WTC11 (cell line): ENCODE data around the gene TNFSF4. TPM values are rescaled to one million over a fixed set of nuclear protein-coding genes. Genes with fewer than 3 reads are reported as not detected.

Experiments used
- ATAC-seq: fragments of 200-7000 bp; cut with Tn5 transposase; 2 replicates; pipeline ENCODE4 v1.10.0; 2021; ENCODE audit warnings: mild to moderate bottlenecking, moderate library complexity
- CTCF ChIA-PET: fragments of 300-600 bp; sonication (Branson Sonifier 250); formaldehyde crosslinking; loops from one replicate; lab custom pipeline; 2021; ENCODE audit warnings: antibody characterized with exemption; lab: Charles Lee
- POLR2A ChIA-PET: fragments of 350-600 bp; sonication (Branson Sonifier 250); formaldehyde crosslinking; loops from one replicate; lab custom pipeline; 2021; ENCODE audit warnings: antibody characterized with exemption; lab: Charles Lee
- DNase-seq: peaks from one replicate; pipeline ENCODE4 v3.0.0; 2021; ENCODE audit warnings: low spot score
- H3K27ac Mint-ChIP-seq: 2 replicates; pipeline ENCODE4 v1.8.0; 2021; ENCODE audit warnings: mixed read lengths
- H3K27me3 Mint-ChIP-seq: 2 replicates; pipeline ENCODE4 v1.8.0; 2021; ENCODE audit warnings: low read depth, mild to moderate bottlenecking, moderate library complexity, mixed read lengths
- H3K36me3 Mint-ChIP-seq: 2 replicates; pipeline ENCODE4 v1.8.0; 2021; ENCODE audit warnings: mixed read lengths
- H3K4me1 Mint-ChIP-seq: 2 replicates; pipeline ENCODE4 v1.8.0; 2022; ENCODE audit warnings: mixed read lengths
- H3K4me3 Mint-ChIP-seq: 2 replicates; pipeline ENCODE4 v1.8.0; 2021; ENCODE audit warnings: mild to moderate bottlenecking, moderate library complexity, mixed read lengths
- H3K9me3 Mint-ChIP-seq: 2 replicates; pipeline ENCODE4 v1.8.0; 2021; ENCODE audit warnings: mixed read lengths
- CREM ChIP-seq: sonication (generic); formaldehyde crosslinking; IDR thresholded peaks from 2 replicates; pipeline ENCODE4 v1.8.1; 2022; ENCODE audit warnings: mild to moderate bottlenecking, missing genetic modification reagents, moderate library complexity
- ELF4 ChIP-seq: sonication (generic); formaldehyde crosslinking; IDR thresholded peaks from 2 replicates; pipeline ENCODE4 v1.8.1; 2022; ENCODE audit warnings: low read depth, mild to moderate bottlenecking, moderate library complexity, missing genetic modification reagents
- GABPB1 ChIP-seq: sonication (generic); formaldehyde crosslinking; IDR thresholded peaks from 2 replicates; pipeline ENCODE4 v1.8.1; 2023; ENCODE audit warnings: mild to moderate bottlenecking, missing genetic modification reagents
- KAT7 ChIP-seq: sonication (generic); formaldehyde crosslinking; IDR thresholded peaks from 2 replicates; pipeline ENCODE4 v1.8.1; 2023; ENCODE audit warnings: missing genetic modification reagents, mild to moderate bottlenecking, borderline replicate concordance
- MYBL2 ChIP-seq: sonication (generic); formaldehyde crosslinking; IDR thresholded peaks from 2 replicates; pipeline ENCODE4 v1.8.1; 2023; ENCODE audit warnings: mild to moderate bottlenecking, moderate library complexity, missing genetic modification reagents
- NR2C2 ChIP-seq: sonication (generic); formaldehyde crosslinking; IDR thresholded peaks from 2 replicates; pipeline ENCODE4 v1.8.0; 2022; ENCODE audit warnings: mild to moderate bottlenecking, missing genetic modification reagents
- TEAD1 ChIP-seq: sonication (generic); formaldehyde crosslinking; IDR thresholded peaks from 2 replicates; pipeline ENCODE4 v1.8.0; 2022; ENCODE audit warnings: mild to moderate bottlenecking, missing genetic modification reagents
- TP53 ChIP-seq: sonication (generic); formaldehyde crosslinking; IDR thresholded peaks from 2 replicates; pipeline ENCODE4 v1.8.1; 2023; ENCODE audit warnings: mild to moderate bottlenecking, missing genetic modification reagents
- ZNF121 ChIP-seq: sonication (generic); formaldehyde crosslinking; IDR thresholded peaks from 2 replicates; pipeline ENCODE4 v1.8.0; 2023; ENCODE audit warnings: missing genetic modification reagents
- ZNF138 ChIP-seq: sonication (generic); formaldehyde crosslinking; conservative IDR thresholded peaks from 2 replicates; pipeline ENCODE4 v1.8.1; 2022; ENCODE audit warnings: mild to moderate bottlenecking, moderate library complexity, missing genetic modification reagents
- ZNF219 ChIP-seq: sonication (generic); formaldehyde crosslinking; IDR thresholded peaks from 2 replicates; pipeline ENCODE4 v1.8.0; 2023; ENCODE audit warnings: missing genetic modification reagents, mild to moderate bottlenecking, borderline replicate concordance
- total RNA-seq: library from RNA; stranded (reverse); gene quantifications from 3 replicates; pipeline ENCODE4 v1.2.3, GENCODE V29; 2021
- TF ChIP-seq, protein P1 (sequence below): fragments of 250-450 bp; sonication (Bioruptor Pico); IDR thresholded peaks from 2 replicates; pipeline ENCODE4 v1.9.0; 2021; ENCODE audit warnings: mild to moderate bottlenecking
- TF ChIP-seq, protein P2 (sequence below): sonication (generic); formaldehyde crosslinking; IDR thresholded peaks from 2 replicates; pipeline ENCODE4 v1.8.0; 2022; ENCODE audit warnings: missing genetic modification reagents
- TF ChIP-seq, protein P3 (sequence below): sonication (generic); formaldehyde crosslinking; IDR thresholded peaks from 2 replicates; pipeline ENCODE4 v1.8.1; 2022; ENCODE audit warnings: missing genetic modification reagents, borderline replicate concordance
- TF ChIP-seq, protein P4 (sequence below): sonication (generic); formaldehyde crosslinking; conservative IDR thresholded peaks from 2 replicates; pipeline ENCODE4 v1.8.1; 2023; ENCODE audit warnings: mild to moderate bottlenecking, low read depth, missing genetic modification reagents, moderate library complexity
- TF ChIP-seq, protein P5 (sequence below): sonication (generic); formaldehyde crosslinking; IDR thresholded peaks from 2 replicates; pipeline ENCODE4 v1.8.0; 2023; ENCODE audit warnings: missing genetic modification reagents, mild to moderate bottlenecking, borderline replicate concordance
- TF ChIP-seq, protein P6 (sequence below): sonication (generic); formaldehyde crosslinking; IDR thresholded peaks from 2 replicates; pipeline ENCODE4 v1.8.1; 2022; ENCODE audit warnings: mild to moderate bottlenecking, moderate library complexity, missing genetic modification reagents
- TF ChIP-seq, protein P7 (sequence below): sonication (generic); formaldehyde crosslinking; IDR thresholded peaks from 2 replicates; pipeline ENCODE4 v1.8.1; 2022; ENCODE audit warnings: low read depth, missing genetic modification reagents, borderline replicate concordance

TNFSF4 gene
- total RNA-seq, 1 experiment from 2014 or later: 0.81 TPM

DNA sequence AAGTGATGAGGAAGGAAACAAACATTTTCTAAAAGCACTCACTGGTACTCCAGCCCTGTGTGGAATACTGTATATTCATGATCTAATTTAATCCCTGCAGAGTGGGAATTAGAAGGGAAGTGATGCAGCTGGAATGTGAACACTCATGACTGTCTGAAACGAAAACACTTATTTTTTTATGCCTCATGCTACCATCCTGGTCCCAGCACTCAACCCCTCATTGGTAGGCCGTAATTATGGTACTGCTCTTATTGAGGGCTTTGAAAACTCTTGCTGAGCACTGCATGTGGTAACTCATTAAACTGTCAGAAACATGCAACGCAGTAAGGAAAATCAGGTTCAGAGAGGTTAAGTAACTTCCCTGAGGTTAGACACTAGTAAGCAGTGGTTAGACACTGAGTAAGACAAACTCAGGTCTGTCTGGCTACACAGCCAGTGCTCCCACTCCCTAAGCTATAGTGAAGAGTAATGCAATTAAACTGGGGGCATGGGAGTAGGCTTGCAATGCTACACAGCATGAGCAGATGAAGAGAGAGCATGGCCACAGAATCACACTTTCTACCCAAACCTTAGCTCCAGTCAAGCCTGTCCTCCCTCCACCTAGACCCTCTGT lies 17.3 kb upstream of the TNFSF4 start (continued):
- TF ChIP-seq, protein P1, sequence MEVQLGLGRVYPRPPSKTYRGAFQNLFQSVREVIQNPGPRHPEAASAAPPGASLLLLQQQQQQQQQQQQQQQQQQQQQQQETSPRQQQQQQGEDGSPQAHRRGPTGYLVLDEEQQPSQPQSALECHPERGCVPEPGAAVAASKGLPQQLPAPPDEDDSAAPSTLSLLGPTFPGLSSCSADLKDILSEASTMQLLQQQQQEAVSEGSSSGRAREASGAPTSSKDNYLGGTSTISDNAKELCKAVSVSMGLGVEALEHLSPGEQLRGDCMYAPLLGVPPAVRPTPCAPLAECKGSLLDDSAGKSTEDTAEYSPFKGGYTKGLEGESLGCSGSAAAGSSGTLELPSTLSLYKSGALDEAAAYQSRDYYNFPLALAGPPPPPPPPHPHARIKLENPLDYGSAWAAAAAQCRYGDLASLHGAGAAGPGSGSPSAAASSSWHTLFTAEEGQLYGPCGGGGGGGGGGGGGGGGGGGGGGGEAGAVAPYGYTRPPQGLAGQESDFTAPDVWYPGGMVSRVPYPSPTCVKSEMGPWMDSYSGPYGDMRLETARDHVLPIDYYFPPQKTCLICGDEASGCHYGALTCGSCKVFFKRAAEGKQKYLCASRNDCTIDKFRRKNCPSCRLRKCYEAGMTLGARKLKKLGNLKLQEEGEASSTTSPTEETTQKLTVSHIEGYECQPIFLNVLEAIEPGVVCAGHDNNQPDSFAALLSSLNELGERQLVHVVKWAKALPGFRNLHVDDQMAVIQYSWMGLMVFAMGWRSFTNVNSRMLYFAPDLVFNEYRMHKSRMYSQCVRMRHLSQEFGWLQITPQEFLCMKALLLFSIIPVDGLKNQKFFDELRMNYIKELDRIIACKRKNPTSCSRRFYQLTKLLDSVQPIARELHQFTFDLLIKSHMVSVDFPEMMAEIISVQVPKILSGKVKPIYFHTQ (CRISPR knock-in tag): no peak
- TF ChIP-seq, protein P2, sequence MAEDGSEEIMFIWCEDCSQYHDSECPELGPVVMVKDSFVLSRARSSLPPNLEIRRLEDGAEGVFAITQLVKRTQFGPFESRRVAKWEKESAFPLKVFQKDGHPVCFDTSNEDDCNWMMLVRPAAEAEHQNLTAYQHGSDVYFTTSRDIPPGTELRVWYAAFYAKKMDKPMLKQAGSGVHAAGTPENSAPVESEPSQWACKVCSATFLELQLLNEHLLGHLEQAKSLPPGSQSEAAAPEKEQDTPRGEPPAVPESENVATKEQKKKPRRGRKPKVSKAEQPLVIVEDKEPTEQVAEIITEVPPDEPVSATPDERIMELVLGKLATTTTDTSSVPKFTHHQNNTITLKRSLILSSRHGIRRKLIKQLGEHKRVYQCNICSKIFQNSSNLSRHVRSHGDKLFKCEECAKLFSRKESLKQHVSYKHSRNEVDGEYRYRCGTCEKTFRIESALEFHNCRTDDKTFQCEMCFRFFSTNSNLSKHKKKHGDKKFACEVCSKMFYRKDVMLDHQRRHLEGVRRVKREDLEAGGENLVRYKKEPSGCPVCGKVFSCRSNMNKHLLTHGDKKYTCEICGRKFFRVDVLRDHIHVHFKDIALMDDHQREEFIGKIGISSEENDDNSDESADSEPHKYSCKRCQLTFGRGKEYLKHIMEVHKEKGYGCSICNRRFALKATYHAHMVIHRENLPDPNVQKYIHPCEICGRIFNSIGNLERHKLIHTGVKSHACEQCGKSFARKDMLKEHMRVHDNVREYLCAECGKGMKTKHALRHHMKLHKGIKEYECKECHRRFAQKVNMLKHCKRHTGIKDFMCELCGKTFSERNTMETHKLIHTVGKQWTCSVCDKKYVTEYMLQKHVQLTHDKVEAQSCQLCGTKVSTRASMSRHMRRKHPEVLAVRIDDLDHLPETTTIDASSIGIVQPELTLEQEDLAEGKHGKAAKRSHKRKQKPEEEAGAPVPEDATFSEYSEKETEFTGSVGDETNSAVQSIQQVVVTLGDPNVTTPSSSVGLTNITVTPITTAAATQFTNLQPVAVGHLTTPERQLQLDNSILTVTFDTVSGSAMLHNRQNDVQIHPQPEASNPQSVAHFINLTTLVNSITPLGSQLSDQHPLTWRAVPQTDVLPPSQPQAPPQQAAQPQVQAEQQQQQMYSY: no peak

DNA sequence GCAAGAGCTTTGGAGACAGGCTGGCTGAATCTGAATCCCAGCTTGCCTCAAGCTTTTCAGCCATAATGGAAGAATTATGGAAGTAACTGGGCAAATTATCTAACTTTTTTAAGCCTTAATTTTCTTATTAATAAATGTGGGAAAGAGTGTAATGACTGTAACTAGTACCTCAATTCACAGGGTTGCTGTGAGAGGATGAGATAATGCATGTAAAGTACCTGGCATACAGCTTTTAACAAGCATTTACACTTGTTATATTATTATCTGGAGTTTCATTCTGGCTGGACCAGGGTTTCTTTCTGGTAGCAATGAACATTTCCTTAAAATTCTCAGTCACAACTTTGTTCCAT lies 15.9 kb upstream of the TNFSF4 start:
- ATAC-seq (no peak), DNase-seq (no peak)
- POLR2A ChIA-PET: no interaction called here
- Mint-ChIP-seq H3K27me3 (no peaks in the 10 kb centered on the region; the same call in 1 of the 2 replicates), H3K4me1 (no peaks in the 10 kb centered on the region), H3K27ac (no peak overlapping the region), H3K36me3 (peaks cover 10% of the 10 kb centered on the region), H3K9me3 (peaks cover 20% of the 10 kb centered on the region), H3K4me3 (no peak overlapping the region)
- CTCF ChIA-PET: interaction anchor here (1.0 kb wide), 2 partner anchors 20 to 35 kb away, joined by 3 read pairs; no protein-coding TSS in a partner anchor
- TF ChIP-seq, protein P3, sequence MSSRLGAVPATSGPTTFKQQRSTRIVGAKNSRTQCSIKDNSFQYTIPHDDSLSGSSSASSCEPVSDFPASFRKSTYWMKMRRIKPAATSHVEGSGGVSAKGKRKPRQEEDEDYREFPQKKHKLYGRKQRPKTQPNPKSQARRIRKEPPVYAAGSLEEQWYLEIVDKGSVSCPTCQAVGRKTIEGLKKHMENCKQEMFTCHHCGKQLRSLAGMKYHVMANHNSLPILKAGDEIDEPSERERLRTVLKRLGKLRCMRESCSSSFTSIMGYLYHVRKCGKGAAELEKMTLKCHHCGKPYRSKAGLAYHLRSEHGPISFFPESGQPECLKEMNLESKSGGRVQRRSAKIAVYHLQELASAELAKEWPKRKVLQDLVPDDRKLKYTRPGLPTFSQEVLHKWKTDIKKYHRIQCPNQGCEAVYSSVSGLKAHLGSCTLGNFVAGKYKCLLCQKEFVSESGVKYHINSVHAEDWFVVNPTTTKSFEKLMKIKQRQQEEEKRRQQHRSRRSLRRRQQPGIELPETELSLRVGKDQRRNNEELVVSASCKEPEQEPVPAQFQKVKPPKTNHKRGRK (CRISPR knock-in tag): no peak
- no peak for TF ChIP-seq TEAD1
- no peak for TF ChIP-seq TP53
- TF ChIP-seq, protein P4, sequence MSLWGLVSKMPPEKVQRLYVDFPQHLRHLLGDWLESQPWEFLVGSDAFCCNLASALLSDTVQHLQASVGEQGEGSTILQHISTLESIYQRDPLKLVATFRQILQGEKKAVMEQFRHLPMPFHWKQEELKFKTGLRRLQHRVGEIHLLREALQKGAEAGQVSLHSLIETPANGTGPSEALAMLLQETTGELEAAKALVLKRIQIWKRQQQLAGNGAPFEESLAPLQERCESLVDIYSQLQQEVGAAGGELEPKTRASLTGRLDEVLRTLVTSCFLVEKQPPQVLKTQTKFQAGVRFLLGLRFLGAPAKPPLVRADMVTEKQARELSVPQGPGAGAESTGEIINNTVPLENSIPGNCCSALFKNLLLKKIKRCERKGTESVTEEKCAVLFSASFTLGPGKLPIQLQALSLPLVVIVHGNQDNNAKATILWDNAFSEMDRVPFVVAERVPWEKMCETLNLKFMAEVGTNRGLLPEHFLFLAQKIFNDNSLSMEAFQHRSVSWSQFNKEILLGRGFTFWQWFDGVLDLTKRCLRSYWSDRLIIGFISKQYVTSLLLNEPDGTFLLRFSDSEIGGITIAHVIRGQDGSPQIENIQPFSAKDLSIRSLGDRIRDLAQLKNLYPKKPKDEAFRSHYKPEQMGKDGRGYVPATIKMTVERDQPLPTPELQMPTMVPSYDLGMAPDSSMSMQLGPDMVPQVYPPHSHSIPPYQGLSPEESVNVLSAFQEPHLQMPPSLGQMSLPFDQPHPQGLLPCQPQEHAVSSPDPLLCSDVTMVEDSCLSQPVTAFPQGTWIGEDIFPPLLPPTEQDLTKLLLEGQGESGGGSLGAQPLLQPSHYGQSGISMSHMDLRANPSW (CRISPR knock-in tag): no peak
- no peak for TF ChIP-seq ZNF121 (CRISPR knock-in tag)
- TF ChIP-seq CREM (CRISPR knock-in tag): no peak
- TF ChIP-seq ZNF138 (CRISPR knock-in tag): no peak
- TF ChIP-seq KAT7 (CRISPR knock-in tag): no peak
- TF ChIP-seq NR2C2 (CRISPR knock-in tag): no peak
- TF ChIP-seq, protein P5, sequence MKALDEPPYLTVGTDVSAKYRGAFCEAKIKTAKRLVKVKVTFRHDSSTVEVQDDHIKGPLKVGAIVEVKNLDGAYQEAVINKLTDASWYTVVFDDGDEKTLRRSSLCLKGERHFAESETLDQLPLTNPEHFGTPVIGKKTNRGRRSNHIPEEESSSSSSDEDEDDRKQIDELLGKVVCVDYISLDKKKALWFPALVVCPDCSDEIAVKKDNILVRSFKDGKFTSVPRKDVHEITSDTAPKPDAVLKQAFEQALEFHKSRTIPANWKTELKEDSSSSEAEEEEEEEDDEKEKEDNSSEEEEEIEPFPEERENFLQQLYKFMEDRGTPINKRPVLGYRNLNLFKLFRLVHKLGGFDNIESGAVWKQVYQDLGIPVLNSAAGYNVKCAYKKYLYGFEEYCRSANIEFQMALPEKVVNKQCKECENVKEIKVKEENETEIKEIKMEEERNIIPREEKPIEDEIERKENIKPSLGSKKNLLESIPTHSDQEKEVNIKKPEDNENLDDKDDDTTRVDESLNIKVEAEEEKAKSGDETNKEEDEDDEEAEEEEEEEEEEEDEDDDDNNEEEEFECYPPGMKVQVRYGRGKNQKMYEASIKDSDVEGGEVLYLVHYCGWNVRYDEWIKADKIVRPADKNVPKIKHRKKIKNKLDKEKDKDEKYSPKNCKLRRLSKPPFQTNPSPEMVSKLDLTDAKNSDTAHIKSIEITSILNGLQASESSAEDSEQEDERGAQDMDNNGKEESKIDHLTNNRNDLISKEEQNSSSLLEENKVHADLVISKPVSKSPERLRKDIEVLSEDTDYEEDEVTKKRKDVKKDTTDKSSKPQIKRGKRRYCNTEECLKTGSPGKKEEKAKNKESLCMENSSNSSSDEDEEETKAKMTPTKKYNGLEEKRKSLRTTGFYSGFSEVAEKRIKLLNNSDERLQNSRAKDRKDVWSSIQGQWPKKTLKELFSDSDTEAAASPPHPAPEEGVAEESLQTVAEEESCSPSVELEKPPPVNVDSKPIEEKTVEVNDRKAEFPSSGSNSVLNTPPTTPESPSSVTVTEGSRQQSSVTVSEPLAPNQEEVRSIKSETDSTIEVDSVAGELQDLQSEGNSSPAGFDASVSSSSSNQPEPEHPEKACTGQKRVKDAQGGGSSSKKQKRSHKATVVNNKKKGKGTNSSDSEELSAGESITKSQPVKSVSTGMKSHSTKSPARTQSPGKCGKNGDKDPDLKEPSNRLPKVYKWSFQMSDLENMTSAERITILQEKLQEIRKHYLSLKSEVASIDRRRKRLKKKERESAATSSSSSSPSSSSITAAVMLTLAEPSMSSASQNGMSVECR (CRISPR knock-in tag): no peak
- TF ChIP-seq, protein P6, sequence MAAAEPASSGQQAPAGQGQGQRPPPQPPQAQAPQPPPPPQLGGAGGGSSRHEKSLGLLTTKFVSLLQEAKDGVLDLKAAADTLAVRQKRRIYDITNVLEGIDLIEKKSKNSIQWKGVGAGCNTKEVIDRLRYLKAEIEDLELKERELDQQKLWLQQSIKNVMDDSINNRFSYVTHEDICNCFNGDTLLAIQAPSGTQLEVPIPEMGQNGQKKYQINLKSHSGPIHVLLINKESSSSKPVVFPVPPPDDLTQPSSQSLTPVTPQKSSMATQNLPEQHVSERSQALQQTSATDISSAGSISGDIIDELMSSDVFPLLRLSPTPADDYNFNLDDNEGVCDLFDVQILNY (CRISPR knock-in tag): no peak
- no peak for TF ChIP-seq ELF4 (CRISPR knock-in tag)
- TF ChIP-seq, protein P7, sequence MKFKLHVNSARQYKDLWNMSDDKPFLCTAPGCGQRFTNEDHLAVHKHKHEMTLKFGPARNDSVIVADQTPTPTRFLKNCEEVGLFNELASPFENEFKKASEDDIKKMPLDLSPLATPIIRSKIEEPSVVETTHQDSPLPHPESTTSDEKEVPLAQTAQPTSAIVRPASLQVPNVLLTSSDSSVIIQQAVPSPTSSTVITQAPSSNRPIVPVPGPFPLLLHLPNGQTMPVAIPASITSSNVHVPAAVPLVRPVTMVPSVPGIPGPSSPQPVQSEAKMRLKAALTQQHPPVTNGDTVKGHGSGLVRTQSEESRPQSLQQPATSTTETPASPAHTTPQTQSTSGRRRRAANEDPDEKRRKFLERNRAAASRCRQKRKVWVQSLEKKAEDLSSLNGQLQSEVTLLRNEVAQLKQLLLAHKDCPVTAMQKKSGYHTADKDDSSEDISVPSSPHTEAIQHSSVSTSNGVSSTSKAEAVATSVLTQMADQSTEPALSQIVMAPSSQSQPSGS (CRISPR knock-in tag): no peak
- TF ChIP-seq MYBL2: no peak
- TF ChIP-seq ZNF219: no peak
- TF ChIP-seq GABPB1 (CRISPR knock-in tag): no peak
